ENCODE data around the gene ADH4.
A peak's percentile ranks its signal among the peaks of the same experiment; 100 is the strongest.
"Not testable (repeated sequence)": the region's sequence is repeated elsewhere in the genome, so short reads cannot be mapped to it uniquely, and the experiment has no call there.

The ADH4 gene

DNA sequence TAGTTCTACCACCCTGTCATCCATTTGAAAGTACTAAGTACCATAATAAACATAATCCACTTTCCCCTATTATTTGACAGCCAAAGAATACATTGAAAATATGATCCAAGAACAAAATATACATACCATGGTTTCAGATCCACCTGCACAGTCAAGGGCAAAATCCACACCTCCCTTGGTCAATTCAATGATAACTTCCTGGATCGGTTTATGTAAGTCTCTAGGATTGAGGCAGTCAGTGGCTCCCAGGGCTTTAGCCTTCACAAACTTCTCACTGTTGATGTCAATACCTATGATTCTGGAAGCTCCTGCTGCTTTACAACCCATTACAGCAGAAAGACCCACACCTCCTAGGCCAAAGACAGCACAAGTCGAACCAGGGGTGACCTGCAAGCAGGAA, 12.7 kb downstream of the ADH4 start:
- ATAC-seq: no peak

DNA sequence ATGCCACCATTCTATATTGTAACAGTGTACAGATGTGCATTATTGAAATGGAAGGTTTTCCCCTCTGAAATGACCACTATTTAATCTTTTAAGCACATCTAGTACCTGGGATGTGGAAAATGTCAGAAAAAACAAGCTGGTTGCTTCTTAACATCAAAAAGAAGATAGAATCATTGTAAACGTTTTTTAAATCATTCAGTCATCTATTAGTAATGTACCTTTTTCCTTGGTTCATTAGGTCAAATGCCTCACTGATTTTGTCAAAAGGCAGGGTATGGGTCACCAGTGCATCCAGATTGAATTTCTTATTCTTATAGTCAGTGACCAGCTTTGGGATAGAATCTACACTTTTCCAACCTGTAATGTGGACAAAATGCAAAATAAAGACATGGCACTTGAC, 17.7 kb downstream of the ADH4 start:
- no peak for ATAC-seq

DNA sequence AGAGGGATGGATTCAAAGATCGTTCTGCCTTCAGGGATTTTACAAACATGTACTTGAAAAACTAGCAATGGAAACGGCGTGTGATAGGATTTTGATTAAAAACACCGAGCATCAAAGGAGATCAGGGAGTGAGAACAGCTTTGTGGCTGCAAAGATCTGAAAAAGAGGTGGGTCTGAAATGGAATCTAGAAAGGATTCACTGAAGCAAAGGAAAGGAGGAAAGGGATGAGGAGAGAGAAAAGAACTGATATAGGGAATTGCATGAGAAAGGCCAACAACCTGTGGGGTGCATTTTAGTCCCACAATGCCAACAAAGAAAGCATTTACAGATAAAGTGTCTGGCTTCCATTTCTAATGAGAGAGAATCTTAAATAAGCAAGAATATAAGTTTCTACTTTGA, 23.1 kb downstream of the ADH4 start:
- ATAC-seq: no peak

DNA sequence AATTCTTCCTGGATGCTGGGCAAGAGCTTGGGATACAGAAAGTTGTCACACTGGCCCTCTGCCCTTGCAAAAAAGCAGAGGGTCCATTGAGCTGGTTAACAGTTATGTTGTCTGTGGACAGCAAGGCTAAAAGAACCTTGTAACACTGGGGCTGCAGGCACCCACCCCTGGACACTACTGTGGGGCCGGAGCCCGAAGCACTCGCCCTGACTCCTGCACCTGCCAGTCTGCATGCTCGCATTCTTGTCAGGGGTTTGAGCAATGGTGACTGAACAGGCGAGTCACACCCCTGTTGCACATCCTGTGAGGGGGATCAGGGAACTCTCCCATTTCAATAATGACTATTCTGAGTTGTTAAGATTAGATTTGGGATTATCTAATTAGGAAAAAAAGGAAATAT, 23.6 kb downstream of the ADH4 start:
- ATAC-seq: no peak

DNA sequence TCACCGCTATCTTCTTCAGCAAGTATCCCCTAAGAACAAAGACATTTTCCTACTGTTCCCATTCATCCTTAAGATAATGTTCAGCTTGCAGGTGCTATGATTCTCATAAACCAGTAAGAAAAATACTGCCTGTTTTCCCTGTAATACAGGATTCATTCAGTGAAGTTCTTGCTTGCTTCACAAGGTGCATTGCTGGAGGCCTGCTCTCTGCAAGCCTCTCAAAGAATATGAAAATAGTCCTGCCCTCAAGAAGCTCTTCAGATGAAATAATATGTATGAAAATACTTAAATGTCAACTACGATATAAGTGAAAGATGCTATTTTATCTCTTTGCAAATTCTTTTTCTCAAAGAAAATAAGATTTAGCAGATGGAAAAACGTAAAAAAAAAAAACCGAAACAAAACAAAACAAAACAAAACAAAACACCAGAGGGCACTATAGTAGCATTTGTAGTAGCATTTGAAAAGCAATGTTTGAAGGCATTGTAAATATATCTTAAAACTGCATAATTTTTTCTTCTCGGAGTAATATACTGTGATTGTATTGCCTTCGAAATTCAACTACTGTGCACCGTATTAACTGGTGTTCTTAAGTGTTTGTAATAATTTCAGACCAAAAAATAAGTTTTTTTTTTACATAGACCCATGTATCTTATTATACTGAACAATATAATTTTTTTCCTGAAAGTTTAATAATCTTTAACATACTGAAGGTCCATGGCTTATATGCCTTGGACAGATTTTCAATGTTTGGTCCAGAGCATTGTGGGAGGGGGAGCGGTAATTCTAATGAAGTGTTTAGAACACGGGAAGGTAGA, 26.0 kb downstream of the ADH4 start:
- ATAC-seq: no peak

DNA sequence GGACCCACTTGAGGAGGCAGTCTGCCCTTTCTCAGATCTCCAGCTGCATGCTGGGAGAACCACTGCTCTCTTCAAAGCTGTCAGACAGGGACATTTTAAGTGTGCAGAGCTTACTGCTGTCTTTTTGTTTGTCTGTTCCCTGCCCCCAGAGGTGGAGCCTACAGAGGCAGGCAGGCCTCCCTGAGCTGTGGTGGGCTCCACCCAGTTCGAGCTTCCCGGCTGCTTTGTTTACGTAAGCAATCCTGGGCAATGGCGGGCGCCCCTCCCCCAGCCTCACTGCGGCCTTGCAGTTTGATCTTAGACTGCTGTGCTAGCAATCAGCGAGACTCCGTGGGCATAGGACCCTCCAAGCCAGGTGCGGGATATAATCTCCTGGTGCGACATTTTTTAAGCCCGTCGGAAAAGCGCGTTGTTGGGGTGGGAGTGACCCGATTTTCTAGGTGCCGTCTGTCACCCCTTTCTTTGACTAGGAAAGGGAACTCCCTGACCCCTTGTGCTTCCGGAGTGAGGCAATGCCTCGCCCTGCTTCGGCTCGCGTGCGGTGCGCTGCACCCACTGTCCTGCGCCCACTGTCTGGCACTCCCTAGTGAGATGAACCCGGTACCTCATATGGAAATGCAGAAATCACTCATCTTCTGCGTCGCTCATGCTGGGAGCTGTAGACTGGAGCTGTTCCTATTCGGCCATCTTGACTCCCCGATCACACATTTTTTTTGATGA, 26.8 kb downstream of the ADH4 start:
- not testable (repeated sequence) for ATAC-seq

DNA sequence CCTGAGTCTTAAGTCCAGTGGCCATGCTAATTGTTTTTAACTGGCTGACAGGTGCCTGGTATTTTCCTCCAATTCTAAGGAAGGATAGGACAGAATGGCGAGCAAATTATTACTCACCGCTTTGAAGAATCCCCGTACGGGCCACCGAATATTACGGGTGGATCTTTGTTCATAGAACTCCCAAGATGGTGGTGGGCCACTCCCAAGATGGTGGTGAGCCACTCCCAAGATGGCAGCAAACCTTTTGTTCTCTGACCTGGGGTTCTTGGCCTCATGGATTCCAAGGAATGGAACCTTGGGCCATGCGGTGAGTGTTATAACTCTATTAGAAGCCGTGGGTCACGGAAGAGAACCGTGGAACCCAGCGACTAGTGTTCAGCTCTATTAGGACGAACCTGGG, 34.8 kb downstream of the ADH4 start:
- not testable (repeated sequence) for ATAC-seq

DNA sequence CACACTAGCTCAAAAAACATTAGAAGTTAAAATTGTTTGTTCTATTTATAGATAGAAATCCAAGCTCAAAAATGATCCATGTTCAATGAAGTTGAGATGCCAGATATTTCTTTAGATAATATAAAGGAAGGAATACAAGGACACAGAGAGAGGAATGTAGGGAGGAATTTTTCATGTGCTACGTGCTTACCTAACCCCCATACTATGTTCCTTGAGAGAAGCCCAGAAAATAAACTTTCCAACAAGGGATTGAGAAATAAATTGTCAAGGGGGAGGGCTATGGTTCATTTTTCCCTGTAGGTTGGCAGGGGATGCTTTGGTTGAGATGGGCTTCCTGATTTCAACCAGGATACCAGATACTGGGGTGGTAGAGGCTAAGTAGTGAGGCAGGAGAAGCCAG, 39.9 kb downstream of the ADH4 start:
- ATAC-seq: no peak

DNA sequence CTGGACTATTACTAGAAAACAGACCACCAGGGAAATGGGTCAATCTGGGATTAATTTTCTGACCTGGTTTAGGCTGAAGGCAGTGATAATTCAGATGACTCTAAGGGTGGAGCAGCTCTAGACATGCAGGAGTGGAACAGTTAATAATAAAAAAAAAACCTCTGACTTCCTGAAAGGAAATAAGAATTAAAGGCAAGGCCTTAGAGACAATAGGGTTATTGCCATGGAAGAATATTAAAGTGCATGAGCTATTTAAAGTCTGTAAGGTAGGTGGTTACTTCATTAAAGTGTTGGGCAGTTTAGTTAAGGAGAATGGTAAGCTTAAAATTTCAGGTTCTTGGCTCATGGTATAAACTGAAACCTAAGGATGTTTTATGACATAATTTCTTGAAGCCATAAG, 40.9 kb downstream of the ADH4 start:
- no peak for ATAC-seq

DNA sequence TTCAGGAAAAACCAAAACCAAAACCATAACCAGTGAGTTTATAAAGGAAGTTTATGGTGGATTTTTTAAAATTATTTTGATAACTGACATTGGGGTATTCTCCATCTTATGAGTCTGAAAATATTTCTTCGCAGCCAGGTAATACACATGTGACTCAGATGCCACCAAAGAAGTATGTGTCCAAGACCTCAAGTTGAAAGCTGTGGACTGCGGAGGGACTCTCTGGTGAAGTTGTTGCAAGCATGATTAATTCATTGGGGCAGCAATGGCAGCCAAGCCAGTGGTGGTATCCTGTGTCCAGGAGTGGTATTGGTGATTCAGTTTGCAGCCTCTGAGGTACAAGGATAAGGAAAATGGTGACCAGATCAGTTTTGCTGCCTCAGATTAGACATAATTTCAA, 41.5 kb downstream of the ADH4 start:
- ATAC-seq: no peak

DNA sequence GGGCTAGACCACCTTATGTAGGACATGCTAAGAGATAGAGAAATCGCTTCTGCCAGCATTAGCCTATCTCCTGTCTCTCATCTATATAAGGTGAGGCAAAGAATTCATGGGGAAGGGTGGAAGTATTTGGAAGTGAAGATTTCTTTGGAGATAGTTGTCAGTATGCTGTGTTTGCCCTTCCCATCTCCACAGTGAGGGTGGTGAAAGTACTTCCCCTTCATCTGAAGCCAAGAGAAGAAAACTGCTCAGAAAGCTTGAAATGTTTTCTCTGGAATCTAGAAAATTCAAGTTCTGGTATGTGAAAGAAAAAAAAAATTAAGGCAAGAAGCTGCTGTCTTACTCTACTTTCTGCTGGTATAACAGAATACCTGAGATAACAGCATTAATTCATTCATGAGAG, 43.2 kb downstream of the ADH4 start:
- ATAC-seq: no peak

DNA sequence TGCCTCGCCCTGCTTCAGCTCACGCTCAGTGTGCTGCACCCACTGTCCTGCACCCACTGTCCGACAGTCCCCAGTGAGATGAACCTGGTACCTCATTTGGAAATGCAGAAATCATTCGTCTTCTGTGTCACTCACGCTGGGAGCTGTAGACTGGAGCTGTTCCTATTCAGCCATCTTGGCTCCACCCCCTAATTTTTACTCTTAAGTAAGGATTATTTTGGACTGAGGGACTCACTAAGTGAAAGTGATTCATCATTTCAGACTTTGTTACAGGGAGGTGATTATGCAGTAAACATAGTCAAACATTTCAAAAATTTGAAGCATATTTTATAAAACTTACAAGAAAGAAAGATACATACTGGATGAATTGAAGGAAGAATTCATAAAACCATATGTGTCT, 44.3 kb downstream of the ADH4 start:
- not testable (repeated sequence) for ATAC-seq

DNA sequence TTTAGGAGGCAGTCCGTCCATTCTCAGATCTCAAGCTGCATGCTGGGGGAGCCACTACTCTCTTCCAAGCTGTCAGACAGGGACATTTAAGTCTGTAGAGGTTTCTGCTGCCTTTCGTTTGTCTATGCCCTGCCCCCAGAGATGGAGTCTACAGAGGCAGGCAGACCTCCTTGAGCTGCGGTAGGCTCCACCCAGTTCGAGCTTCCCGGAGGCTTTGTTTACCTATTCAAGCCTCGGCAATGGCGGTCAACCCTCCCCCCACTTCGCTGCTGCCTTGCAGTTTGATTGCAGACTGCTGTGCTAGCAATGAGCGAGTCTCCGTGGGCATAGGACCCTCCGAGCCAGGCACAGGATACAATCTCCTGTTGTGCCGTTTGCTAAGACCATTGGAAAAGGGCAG, 44.8 kb downstream of the ADH4 start:
- ATAC-seq: no peak

DNA sequence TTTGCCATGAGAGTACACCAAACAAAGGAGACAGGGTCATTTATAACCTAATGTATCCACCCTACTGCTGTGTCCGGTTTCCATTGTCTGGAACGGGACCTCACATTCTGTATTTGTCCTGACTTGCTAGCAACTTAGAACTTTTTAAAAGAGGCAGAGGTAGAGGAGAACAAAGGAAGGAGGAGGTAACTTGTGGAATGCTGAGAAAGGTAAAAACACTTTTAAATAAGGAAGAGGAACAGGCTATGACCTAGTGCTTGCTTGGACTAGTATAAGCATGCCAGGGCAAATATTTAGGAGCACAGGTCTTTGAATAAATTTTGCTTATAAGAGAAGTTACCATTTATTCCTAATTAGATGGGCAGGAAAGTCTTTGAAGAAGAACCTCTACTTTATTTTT, 52.3 kb downstream of the ADH4 start:
- ATAC-seq: not testable (repeated sequence)

DNA sequence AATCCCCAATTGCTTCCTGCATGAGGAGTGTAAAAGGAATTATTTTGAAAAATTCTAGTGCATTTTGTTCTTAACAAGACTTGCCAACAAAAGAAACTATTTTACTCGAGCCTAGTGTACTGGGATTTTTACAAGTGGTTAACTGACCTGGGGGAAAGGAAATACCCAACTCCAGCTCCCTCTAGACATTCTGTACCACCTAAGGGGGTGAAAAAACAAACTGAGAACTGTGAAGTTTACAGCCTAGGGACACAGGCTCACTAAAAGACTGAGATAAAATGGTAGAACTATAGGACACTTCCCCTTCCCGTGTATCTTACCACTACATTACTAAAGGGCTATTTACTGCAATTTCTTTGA, 52.9 kb downstream of the ADH4 start:
- no peak for ATAC-seq

DNA sequence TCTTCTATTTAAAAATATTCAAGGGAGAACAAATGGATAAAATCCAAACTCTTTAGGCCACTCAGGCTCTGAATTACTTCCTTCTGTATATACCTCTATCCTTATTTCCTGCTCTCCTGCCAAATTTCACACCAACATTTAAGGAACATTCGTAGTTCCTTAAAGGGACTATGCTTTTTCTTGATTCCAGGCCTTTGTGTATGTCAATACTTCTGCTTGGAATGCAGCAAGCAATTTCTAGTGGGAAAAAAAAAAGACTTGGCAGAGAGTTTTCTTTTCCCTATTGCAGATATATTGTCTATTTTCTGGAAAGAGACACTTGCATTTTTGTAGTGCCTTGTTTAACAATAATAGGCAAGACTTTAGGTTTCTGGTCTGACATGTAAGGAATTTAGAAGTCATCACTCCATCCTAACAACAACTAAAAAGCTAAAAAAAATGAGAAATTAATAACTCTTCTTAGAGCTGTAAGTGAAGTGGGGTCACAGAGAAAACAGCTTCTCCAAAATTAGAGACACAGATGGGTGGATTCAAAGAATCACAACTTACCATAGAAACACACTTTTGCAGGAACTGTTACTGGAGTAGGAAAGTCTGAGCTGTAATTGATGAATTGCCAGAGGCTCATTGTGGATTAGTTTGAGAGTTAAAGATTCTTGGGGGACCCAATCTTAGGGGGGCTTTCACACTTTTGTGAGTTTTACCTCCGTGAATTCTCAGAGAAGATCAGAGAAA, 53.4 kb downstream of the ADH4 start:
- ATAC-seq: no peak

DNA sequence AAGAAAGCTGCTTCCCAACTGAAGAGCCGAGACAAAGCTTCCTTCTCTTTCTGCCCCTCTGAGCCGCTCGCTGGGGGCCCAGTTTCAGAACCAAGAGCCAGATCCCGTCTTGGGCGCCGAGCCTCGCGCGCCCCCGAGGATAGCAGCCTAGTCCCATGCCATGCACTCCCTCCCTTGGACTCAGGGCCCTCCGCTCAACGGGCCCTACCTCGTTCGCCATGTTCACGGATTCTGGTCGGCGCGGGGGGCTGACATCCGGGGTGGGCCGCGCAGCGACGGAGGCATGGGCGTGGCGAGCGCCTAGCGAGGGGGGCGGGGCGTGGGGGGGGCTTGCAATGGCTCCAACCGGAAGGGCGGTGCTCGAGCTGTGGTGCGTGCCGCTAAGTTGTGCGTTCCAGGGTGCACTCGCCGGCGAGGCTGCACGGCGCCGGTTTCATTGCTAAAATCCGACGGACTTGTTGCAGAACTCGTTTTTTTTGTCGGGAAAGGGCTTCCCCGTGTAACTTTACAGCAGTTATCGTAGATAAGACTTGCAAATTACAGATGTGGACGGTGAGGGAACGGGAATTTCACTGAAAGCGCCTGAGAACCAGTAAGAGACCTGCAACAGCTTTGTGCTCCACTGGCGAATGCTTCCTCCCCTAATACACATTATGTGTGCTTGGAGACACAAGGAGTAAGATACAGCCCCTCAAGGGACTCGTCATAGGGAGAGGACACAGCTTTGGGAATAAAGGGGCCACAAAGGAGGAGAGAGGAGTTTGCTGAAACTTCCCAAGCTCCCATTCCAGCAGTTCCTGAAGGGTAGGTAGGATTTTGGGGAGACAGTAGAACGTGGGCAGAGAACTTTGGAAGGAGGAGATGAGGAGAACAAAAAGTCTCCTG, 55.4 kb downstream of the ADH4 start, which contains the start of gene ADH5:
TSS of gene ADH5 (minus strand) at position 308 of the 885 bp plus-strand sequence. CDS start at position 220, 88 bp downstream.
- ATAC-seq: peak; percentile 98

DNA sequence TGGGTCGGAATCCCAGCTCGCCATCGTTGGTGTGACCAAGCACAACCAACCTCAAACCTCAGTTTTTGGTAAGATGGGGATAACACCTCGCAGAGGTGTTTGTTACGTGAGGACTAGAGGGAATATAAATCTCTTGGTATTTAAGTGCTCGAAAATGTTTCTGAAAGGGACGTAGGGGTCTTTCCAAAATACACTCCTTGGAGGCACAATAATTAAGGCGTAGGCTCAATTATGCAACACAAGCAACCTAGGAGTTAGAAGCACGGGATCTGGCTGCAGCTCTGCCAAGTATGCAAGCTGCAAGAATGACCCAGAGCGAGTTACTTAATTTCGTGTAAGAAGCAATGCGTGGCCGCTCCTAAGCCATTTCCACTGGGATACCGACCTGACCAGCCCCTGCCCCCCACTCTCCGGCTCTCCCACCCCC, 56.1 kb downstream of the ADH4 start:
- ATAC-seq: no peak

DNA sequence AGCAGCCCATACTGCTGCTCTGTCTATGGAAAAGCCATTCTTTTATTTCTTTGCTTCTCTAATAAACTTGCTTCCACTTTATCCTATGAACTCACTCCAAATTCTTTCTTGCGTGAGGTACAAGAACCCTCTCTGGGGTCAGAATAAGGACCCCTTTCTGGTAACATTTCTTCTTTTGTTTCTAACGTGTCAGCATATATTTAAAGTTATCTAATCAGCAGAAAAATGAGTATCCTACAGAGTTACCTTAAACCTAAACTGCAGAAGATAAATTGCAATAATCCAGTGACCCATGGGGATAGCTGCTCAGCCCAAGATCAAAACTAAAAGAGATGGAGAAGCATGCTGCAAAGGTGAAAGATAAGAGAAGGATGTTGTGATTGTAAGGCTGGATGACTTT, 59.5 kb downstream of the ADH4 start:
- ATAC-seq: no peak

DNA sequence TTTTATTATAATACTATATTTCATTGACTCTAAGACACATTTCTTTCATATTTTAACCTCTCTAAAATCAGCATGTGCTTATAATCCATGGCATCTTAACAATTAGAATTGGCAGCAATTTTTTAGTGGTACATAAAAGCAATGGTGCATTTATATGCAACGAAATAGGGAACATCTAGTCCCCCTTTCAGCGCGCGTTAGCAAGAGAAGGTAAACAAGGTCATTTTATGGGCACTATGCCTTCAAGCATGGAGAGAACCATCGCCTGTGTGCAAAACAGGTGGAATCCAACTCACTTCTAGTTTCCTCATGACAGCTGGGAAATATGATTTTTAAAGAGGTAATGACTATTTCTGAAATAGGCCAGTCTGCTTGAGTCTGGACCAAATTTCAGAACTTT, 61.9 kb downstream of the ADH4 start:
- ATAC-seq: no peak

DNA sequence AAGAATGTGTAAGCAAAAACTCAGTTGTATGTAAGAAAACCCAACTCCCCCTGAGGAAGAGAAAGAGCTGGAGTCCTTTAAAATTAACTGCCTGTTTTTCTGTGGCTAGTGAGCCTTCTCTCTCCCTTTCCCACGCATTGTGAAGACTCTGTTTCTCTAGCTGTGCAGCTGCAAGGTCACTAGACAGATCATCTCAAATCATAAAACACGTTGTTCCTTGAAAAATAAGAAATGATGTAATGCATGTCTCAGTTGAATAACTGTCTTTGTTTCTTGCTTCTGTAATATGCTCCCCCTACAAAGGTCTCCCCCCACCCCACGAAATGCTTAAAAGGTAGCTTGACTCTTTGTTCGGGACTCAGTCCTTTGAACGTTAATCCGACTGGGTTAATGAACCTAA, 63.2 kb downstream of the ADH4 start:
- ATAC-seq: not testable (repeated sequence)

DNA sequence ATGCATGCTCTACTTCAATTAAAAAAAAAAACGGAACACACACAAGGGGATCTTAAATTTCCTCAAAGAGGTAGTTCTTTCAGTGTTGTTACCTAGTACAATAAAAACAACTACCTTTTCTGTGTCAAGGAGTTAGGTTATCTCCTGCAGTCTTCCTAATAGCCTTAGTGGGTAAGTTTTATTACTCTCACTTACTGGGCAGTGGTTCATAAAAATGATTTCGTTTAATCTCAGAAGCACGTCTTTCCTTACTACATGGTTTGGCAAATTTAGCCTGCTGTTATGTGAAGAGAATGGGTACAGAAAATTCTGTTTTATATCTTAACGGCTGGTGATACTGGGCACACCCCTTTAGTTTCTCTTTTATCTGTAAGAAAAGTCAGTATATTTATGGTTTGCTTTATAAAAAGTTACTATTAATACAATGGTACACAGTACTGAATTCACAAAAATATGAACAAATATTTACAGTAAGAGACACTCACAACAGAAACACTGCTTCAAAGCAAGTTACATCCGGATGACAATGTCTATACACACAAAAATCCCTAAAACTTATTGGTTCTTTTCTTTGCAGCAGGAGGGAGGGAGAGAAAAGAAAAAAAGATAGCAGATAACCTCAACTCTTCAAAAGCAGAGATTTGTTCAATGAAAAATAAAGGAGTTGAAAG, 64.3 kb downstream of the ADH4 start:
- no peak for ATAC-seq
